Endometrial microvascular endothelial cells (primary cell): Measurements from ENCODE around the gene CATSPERD. TPM values are rescaled to one million over a fixed set of nuclear protein-coding genes. Genes with fewer than 3 reads are reported as not detected.

Experiments used
- in situ Hi-C: cut with HindIII; loops from 2 replicates; pipeline ENCODE4 v1.10.0; 2017; ENCODE audit warnings: low sequenced_read_pairs, low pct_unique_long_range_greater_than_20kb; ENCODE audit errors: inconsistent ontology term
- total RNA-seq: library from RNA; depleted of rRNA; stranded (reverse); fragments of >200 nt; gene quantifications from one replicate; pipeline ENCODE4 v1.2.3, GENCODE V29; 2015; ENCODE audit errors: inconsistent ontology term

Gene CATSPERD
- total RNA-seq, 1 donor from 2014 or later = not detected

GRCh38 chr19:5817218-5817617 is 96.8 kb downstream of the CATSPERD start:
- in situ Hi-C loops = no loop called here

- in situ Hi-C loops = no loop called here
Observed at GRCh38 chr19:5818594-5818993, 98.2 kb downstream of the CATSPERD start.

GRCh38 chr19:5820785-5821184 is 100.3 kb downstream of the CATSPERD start:
- in situ Hi-C loops = no loop called here

- in situ Hi-C loops = no loop called here
Observed at GRCh38 chr19:5821521-5822180, 101.2 kb downstream of the CATSPERD start.

GRCh38 chr19:5822181-5822844 is 101.9 kb downstream of the CATSPERD start:
- in situ Hi-C loops = no loop called here

- in situ Hi-C loops = no loop called here
Observed at GRCh38 chr19:5823579-5824281, 103.3 kb downstream of the CATSPERD start.

- in situ Hi-C loops = no loop called here
Observed at GRCh38 chr19:5824751-5825150, 104.3 kb downstream of the CATSPERD start.

GRCh38 chr19:5825178-5825577 is 104.7 kb downstream of the CATSPERD start:
- in situ Hi-C loops = no loop called here

GRCh38 chr19:5826531-5827341 is 106.3 kb downstream of the CATSPERD start:
- in situ Hi-C loops = no loop called here

- in situ Hi-C loops = no loop called here
Observed at GRCh38 chr19:5827342-5827890, 107.0 kb downstream of the CATSPERD start.

- in situ Hi-C loops = no loop called here
Observed at GRCh38 chr19:5827891-5828660, 107.6 kb downstream of the CATSPERD start.

Other genes starting within 250 kb of the CATSPERD start
- gene TINCR, start 152.7 kb upstream of the CATSPERD start, total RNA-seq = not detected
- gene SAFB2, start 97.9 kb upstream of the CATSPERD start, total RNA-seq = 17.8 TPM
- gene SAFB, start 97.6 kb upstream of the CATSPERD start, total RNA-seq = 27.9 TPM
- 42.4 TPM for gene MICOS13, start 40.1 kb upstream of the CATSPERD start, total RNA-seq
- gene HSD11B1L, start 39.6 kb upstream of the CATSPERD start, total RNA-seq = 2.6 TPM
- gene RPL36, start 30.3 kb upstream of the CATSPERD start, total RNA-seq = 961 TPM
- gene LONP1, start 491 bp upstream of the CATSPERD start, total RNA-seq = 95.7 TPM
- 0.09 TPM for gene PRR22, start 64.1 kb downstream of the CATSPERD start, total RNA-seq
- 25.3 TPM for gene DUS3L, start 70.5 kb downstream of the CATSPERD start, total RNA-seq
- not detected for gene NRTN, start 84.4 kb downstream of the CATSPERD start, total RNA-seq
- gene FUT6, start 119.1 kb downstream of the CATSPERD start, total RNA-seq = not detected
- gene FUT3, start 130.8 kb downstream of the CATSPERD start, total RNA-seq = not detected
- gene FUT5, start 149.9 kb downstream of the CATSPERD start, total RNA-seq = not detected
- 324 TPM for gene NDUFA11, start 183.2 kb downstream of the CATSPERD start, total RNA-seq
- gene VMAC, start 184.2 kb downstream of the CATSPERD start, total RNA-seq = 8.5 TPM
- gene CAPS, start 193.6 kb downstream of the CATSPERD start, total RNA-seq = 1.9 TPM